ENCODE results near the gene TAS2R9.

TAS2R9 gene, protein sequence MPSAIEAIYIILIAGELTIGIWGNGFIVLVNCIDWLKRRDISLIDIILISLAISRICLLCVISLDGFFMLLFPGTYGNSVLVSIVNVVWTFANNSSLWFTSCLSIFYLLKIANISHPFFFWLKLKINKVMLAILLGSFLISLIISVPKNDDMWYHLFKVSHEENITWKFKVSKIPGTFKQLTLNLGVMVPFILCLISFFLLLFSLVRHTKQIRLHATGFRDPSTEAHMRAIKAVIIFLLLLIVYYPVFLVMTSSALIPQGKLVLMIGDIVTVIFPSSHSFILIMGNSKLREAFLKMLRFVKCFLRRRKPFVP

DNA sequence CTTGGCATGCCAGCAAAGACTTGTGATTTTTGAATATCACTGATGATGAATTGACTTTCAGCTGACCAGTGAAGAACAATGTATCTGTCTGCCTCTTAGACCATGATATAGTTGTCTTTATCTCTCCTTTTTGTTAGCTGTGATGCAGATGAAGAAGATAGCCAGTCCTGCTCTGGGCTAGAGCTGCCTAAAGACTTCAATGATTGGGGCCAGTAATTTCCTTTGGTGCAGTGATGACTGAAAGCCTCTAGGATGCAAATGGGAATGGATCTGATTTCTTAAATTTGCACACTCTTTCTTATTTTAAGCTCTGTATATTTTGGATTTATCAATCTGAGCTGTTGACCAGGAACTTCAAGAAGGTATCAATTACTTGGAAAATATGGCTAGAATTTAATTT, at the start of gene TAS2R9:
TAS2R9 (minus strand) TSS at position 101 of the 400 bp plus-strand sequence; CDS start at position 8, 93 bp downstream.
- no peaks in the 10 kb centered on the region for H3K4me1 ChIP-seq (ENCODE audit: control insufficient read depth, insufficient read depth, low read length, unreplicated experiment)
- H3K27me3 ChIP-seq (ENCODE audit: insufficient read depth, low read length): peaks cover 20% of the 10 kb centered on the region
- H3K36me3 ChIP-seq (ENCODE audit: insufficient read depth, low read length): no peaks in the 10 kb centered on the region
- H3K79me2 ChIP-seq (ENCODE audit: control insufficient read depth, insufficient read depth, low read length, unreplicated experiment): no peaks in the 10 kb centered on the region
- H3K4me3 ChIP-seq (ENCODE audit: low read depth, low read length): no peak within 1 kb of the TSS
- no peak within 1 kb of the TSS for H2AFZ ChIP-seq (ENCODE audit: low read length, unreplicated experiment)
- H3K27ac ChIP-seq (ENCODE audit: low read depth, low read length): no peak within 1 kb of the TSS

DNA sequence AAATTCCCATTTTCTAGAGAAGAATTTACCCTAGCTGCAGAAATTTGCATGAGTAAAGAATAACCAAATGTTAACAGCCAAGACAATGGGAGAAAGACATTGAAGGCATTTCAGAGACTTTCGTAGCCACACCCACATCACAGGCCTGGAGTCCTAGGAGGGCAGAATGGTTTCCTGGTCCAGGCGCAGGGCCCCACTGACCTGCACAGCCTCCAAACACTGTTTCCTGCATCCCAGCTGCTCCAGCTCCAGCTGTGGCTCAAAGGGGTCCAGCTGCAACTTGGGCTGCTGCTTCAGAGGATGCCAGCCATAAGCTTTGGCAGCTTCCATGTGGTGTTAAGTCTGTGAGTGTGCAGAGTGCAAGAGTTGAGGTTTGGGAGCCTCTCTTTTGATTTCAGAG, 45.8 kb upstream of the TAS2R9 start:
- Histone ChIP-seq H3K79me2 (ENCODE audit: control insufficient read depth, insufficient read depth, low read length, unreplicated experiment) (no peaks in the 10 kb centered on the region), H3K4me3 (ENCODE audit: low read depth, low read length) (no peak overlapping the region), H2AFZ (ENCODE audit: low read length, unreplicated experiment) (no peak overlapping the region), H3K27ac (ENCODE audit: low read depth, low read length) (no peak overlapping the region), H3K36me3 (ENCODE audit: insufficient read depth, low read length) (peaks cover 5% of the 10 kb centered on the region; the same call in 1 of the 2 replicates), H3K4me1 (ENCODE audit: control insufficient read depth, insufficient read depth, low read length, unreplicated experiment) (no peaks in the 10 kb centered on the region), H3K27me3 (ENCODE audit: insufficient read depth, low read length) (no peaks in the 10 kb centered on the region)

DNA sequence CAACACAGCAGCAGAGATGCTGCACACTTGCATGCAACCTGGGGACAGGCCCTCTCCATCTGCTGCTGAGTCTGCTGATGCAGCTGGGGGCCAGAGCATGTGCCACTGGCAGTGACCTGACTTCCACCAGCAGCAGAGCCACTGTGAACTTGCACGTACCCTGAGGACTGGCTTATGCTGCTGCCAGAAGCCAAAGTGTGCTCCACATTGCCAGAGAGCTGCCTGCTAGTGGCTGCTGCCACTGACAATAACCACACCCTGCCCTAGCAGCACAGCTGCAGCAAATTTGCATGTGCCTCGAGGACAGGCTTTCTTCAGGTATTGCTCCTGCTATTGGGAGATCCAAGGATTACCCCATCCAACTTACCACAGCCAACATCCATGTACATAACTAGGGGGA, 43.8 kb upstream of the TAS2R9 start:
- Histone ChIP-seq H3K4me1 (ENCODE audit: control insufficient read depth, insufficient read depth, low read length, unreplicated experiment) (no peaks in the 10 kb centered on the region), H3K4me3 (ENCODE audit: low read depth, low read length) (no peak overlapping the region), H3K79me2 (ENCODE audit: control insufficient read depth, insufficient read depth, low read length, unreplicated experiment) (no peaks in the 10 kb centered on the region), H3K36me3 (ENCODE audit: insufficient read depth, low read length) (peaks cover 5% of the 10 kb centered on the region; the same call in 1 of the 2 replicates), H3K27ac (ENCODE audit: low read depth, low read length) (no peak overlapping the region), H2AFZ (ENCODE audit: low read length, unreplicated experiment) (no peak overlapping the region), H3K27me3 (ENCODE audit: insufficient read depth, low read length) (no peaks in the 10 kb centered on the region)

DNA sequence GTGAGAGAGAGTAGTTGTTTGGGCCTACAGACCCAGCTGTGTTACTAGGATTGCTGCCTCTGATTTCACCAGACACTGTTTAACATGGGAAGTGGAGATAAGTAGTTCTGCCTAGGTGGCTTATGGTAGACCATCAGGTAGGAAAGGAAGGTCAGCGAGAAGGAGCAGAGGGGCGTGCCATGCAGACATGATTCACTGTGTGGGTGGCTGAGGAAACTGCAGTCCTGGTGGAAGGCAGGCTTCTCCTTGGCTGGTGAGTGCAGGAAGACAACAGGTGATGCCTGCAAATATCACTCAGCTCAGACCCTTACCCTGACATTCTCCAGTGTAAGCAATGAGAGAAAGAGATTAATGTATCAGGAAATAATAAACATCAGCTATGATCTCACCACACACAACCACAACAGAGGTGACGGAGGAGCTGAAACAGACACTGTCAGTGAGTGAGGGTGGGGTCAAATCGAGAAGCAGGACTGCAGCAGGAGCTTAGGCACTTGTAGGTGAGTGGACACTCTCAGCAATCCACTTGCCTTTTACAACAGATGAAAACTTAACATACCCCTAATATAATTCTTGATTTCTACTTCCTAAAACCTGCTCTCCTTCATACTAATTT, 41.4 kb upstream of the TAS2R9 start:
- Histone ChIP-seq H2AFZ (ENCODE audit: low read length, unreplicated experiment) (no peak overlapping the region), H3K36me3 (ENCODE audit: insufficient read depth, low read length) (no peaks in the 10 kb centered on the region), H3K79me2 (ENCODE audit: control insufficient read depth, insufficient read depth, low read length, unreplicated experiment) (no peaks in the 10 kb centered on the region), H3K4me3 (ENCODE audit: low read depth, low read length) (no peak overlapping the region), H3K4me1 (ENCODE audit: control insufficient read depth, insufficient read depth, low read length, unreplicated experiment) (no peaks in the 10 kb centered on the region), H3K27me3 (ENCODE audit: insufficient read depth, low read length) (no peaks in the 10 kb centered on the region), H3K27ac (ENCODE audit: low read depth, low read length) (no peak overlapping the region)

DNA sequence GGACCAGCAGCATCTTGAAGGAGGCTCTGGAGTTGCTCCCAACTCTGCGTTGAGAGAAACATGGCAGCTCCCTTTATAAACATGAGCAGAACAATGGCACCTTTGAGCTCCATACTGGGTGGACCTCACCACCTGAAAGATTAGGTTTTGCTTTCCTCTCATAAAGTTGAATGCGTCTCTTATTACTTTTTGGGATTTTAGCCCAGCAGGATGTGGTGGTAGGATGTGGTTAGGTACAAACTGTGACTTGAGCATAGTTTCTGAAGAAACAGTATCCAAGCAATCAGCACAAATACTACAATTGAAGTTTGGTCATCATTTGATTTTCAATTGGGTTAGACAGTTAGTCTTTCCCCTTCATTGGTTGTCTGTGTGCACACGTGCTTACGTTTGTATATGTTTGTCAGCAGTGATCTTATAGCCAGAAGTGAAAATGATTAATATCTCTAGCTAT, 39.5 kb upstream of the TAS2R9 start, which contains the start of gene PRR4:
PRR4 (minus strand) TSS at position 51 of the 454 bp plus-strand sequence; CDS start at position 13, 38 bp downstream.
- Histone ChIP-seq H3K36me3 (ENCODE audit: insufficient read depth, low read length) (no peaks in the 10 kb centered on the region), H3K79me2 (ENCODE audit: control insufficient read depth, insufficient read depth, low read length, unreplicated experiment) (no peaks in the 10 kb centered on the region), H3K27me3 (ENCODE audit: insufficient read depth, low read length) (no peaks in the 10 kb centered on the region), H2AFZ (ENCODE audit: low read length, unreplicated experiment) (no peak within 1 kb of the TSS), H3K4me3 (ENCODE audit: low read depth, low read length) (no peak within 1 kb of the TSS), H3K4me1 (ENCODE audit: control insufficient read depth, insufficient read depth, low read length, unreplicated experiment) (no peaks in the 10 kb centered on the region), H3K27ac (ENCODE audit: low read depth, low read length) (no peak within 1 kb of the TSS)

DNA sequence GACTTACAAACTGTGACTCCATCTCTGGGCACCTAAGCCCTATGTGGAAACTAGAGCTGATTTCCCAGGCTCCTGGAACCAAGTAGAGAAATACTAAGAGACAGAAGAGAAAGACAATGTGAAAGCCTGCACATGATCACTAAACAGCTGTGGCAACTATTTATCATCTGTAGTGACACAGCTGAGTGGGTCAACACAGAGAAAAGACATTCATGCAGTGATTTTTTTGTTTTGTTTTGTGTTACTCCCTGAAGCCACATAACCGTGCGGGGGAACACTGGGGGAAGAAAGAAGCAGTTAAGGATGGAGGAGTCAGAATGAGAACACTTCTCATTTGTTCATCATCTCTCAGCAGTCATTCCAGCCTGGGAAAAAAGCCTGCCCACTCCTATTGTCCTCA, 37.8 kb upstream of the TAS2R9 start:
- no peaks in the 10 kb centered on the region for H3K27me3 ChIP-seq (ENCODE audit: insufficient read depth, low read length)
- H3K4me3 ChIP-seq (ENCODE audit: low read depth, low read length): no peak overlapping the region
- H3K27ac ChIP-seq (ENCODE audit: low read depth, low read length): no peak overlapping the region
- H3K79me2 ChIP-seq (ENCODE audit: control insufficient read depth, insufficient read depth, low read length, unreplicated experiment): no peaks in the 10 kb centered on the region
- no peaks in the 10 kb centered on the region for H3K4me1 ChIP-seq (ENCODE audit: control insufficient read depth, insufficient read depth, low read length, unreplicated experiment)
- no peak overlapping the region for H2AFZ ChIP-seq (ENCODE audit: low read length, unreplicated experiment)
- H3K36me3 ChIP-seq (ENCODE audit: insufficient read depth, low read length): no peaks in the 10 kb centered on the region

DNA sequence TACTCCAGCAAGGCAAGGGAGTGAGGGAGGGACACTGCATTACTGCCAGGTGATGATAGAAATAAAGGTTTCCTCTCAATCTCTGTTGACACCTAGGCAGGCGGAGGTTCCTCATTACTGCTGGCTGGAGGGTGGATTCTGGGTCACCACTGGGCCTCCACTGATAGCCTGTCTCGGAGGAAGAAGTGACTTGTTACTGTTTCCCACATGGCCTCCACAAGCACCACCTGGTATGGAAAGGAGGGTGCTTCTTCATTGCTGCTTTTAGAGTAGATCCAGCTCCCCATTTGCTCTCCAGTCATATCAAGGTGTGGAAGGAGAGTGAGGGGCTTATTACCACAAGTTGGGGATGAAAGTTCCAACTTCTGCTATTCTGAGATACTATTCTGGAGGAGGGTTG, 32.9 kb upstream of the TAS2R9 start:
- no peaks in the 10 kb centered on the region for H3K79me2 ChIP-seq (ENCODE audit: control insufficient read depth, insufficient read depth, low read length, unreplicated experiment)
- no peak overlapping the region for H3K27ac ChIP-seq (ENCODE audit: low read depth, low read length)
- no peaks in the 10 kb centered on the region for H3K27me3 ChIP-seq (ENCODE audit: insufficient read depth, low read length)
- H2AFZ ChIP-seq (ENCODE audit: low read length, unreplicated experiment): no peak overlapping the region
- no peaks in the 10 kb centered on the region for H3K36me3 ChIP-seq (ENCODE audit: insufficient read depth, low read length)
- no peaks in the 10 kb centered on the region for H3K4me1 ChIP-seq (ENCODE audit: control insufficient read depth, insufficient read depth, low read length, unreplicated experiment)
- no peak overlapping the region for H3K4me3 ChIP-seq (ENCODE audit: low read depth, low read length)

DNA sequence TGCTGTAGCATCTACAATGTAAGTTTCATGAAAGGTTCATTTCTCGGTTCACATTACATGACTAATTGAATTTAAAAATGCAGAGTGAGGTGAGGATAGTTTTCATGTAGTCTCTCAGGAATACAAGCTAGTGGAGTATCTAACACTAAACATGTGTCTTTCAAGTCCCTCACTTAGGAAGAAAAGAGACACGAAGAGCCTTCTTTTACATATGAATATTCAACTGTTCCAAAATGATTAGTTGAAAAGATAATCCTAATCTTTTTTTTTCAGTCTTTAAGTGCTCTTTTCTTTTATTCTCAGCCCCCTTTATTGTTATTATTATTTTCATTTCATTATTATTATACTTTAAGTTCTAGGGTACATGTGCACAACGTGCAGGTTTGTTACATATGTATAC, 28.5 kb upstream of the TAS2R9 start:
- H2AFZ ChIP-seq (ENCODE audit: low read length, unreplicated experiment): no peak overlapping the region
- no peak overlapping the region for H3K4me3 ChIP-seq (ENCODE audit: low read depth, low read length)
- H3K79me2 ChIP-seq (ENCODE audit: control insufficient read depth, insufficient read depth, low read length, unreplicated experiment): no peaks in the 10 kb centered on the region
- H3K27me3 ChIP-seq (ENCODE audit: insufficient read depth, low read length): no peaks in the 10 kb centered on the region
- H3K4me1 ChIP-seq (ENCODE audit: control insufficient read depth, insufficient read depth, low read length, unreplicated experiment): no peaks in the 10 kb centered on the region
- no peaks in the 10 kb centered on the region for H3K36me3 ChIP-seq (ENCODE audit: insufficient read depth, low read length)
- no peak overlapping the region for H3K27ac ChIP-seq (ENCODE audit: low read depth, low read length)

DNA sequence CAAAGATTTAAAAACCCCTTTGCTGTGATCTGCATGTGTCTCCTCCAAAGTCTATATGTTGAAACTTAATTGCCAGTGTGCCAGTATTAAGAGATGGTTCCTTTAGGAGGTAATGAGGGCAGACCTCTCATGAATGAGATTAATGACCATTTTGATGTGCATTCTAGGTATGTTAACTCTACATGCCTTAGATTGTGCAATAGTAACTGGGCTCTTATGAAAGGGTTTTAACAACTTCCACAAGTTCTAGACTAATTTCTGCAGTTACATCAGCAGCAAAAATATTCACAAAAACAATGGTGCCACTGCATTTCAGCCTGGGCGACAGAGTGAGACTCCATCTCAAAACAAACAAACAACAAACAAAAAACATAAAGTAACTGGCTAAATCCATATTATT, 20.0 kb upstream of the TAS2R9 start:
- H3K79me2 ChIP-seq (ENCODE audit: control insufficient read depth, insufficient read depth, low read length, unreplicated experiment): no peaks in the 10 kb centered on the region
- H2AFZ ChIP-seq (ENCODE audit: low read length, unreplicated experiment): no peak overlapping the region
- no peak overlapping the region for H3K27ac ChIP-seq (ENCODE audit: low read depth, low read length)
- no peaks in the 10 kb centered on the region for H3K4me1 ChIP-seq (ENCODE audit: control insufficient read depth, insufficient read depth, low read length, unreplicated experiment)
- H3K4me3 ChIP-seq (ENCODE audit: low read depth, low read length): no peak overlapping the region
- no peaks in the 10 kb centered on the region for H3K36me3 ChIP-seq (ENCODE audit: insufficient read depth, low read length)
- H3K27me3 ChIP-seq (ENCODE audit: insufficient read depth, low read length): no peaks in the 10 kb centered on the region

DNA sequence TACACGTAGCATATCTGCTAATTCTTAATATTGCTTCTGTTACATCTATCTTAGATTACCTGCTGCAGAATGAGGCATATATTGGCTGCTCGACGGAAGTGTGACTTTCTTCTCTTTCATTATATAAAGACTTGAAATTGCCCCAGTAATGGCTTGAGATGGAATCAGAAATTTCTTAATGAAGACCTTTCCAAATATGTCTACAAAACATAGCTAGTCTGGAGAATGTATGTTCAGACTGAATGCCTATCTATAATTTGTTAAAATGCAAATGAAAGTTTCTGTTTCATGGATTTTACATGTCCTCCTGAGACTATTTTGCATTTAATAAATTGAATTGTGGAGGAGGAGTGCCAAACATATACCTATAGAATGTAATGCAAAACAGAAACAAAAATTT, 16.3 kb upstream of the TAS2R9 start, which contains the start of gene TAS2R10:
TAS2R10 (minus strand) TSS at position 101 of the 400 bp plus-strand sequence; CDS start at position 12, 89 bp downstream.
- Histone ChIP-seq H2AFZ (ENCODE audit: low read length, unreplicated experiment) (no peak within 1 kb of the TSS), H3K79me2 (ENCODE audit: control insufficient read depth, insufficient read depth, low read length, unreplicated experiment) (no peaks in the 10 kb centered on the region), H3K27me3 (ENCODE audit: insufficient read depth, low read length) (no peaks in the 10 kb centered on the region), H3K36me3 (ENCODE audit: insufficient read depth, low read length) (no peaks in the 10 kb centered on the region), H3K27ac (ENCODE audit: low read depth, low read length) (no peak within 1 kb of the TSS), H3K4me1 (ENCODE audit: control insufficient read depth, insufficient read depth, low read length, unreplicated experiment) (no peaks in the 10 kb centered on the region), H3K4me3 (ENCODE audit: low read depth, low read length) (no peak within 1 kb of the TSS)

DNA sequence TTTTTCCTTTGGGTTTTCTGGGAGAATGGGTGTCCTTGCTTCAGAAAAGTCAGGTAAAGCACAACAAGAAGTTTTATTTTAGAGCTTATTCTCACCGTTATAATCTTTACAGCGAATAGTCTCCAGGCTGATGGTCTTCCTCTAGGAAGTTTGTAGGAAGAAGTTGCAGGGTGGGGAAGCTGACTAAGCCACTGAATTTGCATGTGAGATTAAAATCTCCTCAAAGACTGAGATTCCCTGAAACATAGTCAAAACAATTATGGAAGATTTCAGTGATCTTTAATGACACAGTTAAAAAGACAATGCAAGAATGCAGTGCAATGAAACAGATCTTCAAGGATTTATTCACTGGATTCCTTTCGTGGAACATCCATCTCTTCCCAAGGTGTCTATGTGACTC, 15.0 kb upstream of the TAS2R9 start:
- no peaks in the 10 kb centered on the region for H3K4me1 ChIP-seq (ENCODE audit: control insufficient read depth, insufficient read depth, low read length, unreplicated experiment)
- no peaks in the 10 kb centered on the region for H3K79me2 ChIP-seq (ENCODE audit: control insufficient read depth, insufficient read depth, low read length, unreplicated experiment)
- H3K27me3 ChIP-seq (ENCODE audit: insufficient read depth, low read length): no peaks in the 10 kb centered on the region
- no peaks in the 10 kb centered on the region for H3K36me3 ChIP-seq (ENCODE audit: insufficient read depth, low read length)
- H3K4me3 ChIP-seq (ENCODE audit: low read depth, low read length): no peak overlapping the region
- H2AFZ ChIP-seq (ENCODE audit: low read length, unreplicated experiment): no peak overlapping the region
- no peak overlapping the region for H3K27ac ChIP-seq (ENCODE audit: low read depth, low read length)
